H9 (cell line): ENCODE results near the gene TBCB. TPM values are rescaled to one million over a fixed set of nuclear protein-coding genes. Genes with fewer than 3 reads are reported as not detected.

Experiments
- DNase-seq: peaks from one replicate; pipeline ENCODE4 v3.0.0-alpha.2; 2017
- H2AFZ ChIP-seq: one replicate; pipeline ENCODE4 v1.6.1; 2013; ENCODE audit warnings: mild to moderate bottlenecking, low read length, control low read depth, moderate library complexity
- H2AK5ac ChIP-seq: 2 replicates; pipeline ENCODE4 v1.6.1; 2013; ENCODE audit warnings: low read length, control low read depth, mixed read lengths; ENCODE audit not compliant: insufficient read length
- H2BK120ac ChIP-seq: one replicate; pipeline ENCODE4 v1.6.1; 2013; ENCODE audit warnings: low read depth, mild to moderate bottlenecking, low read length, control low read depth, inconsistent platforms; ENCODE audit not compliant: poor library complexity, severe bottlenecking
- H2BK12ac ChIP-seq: 2 replicates; pipeline ENCODE4 v1.6.1; 2013; ENCODE audit warnings: low read length, control low read depth, mixed read lengths, low read depth; ENCODE audit not compliant: insufficient read length
- H2BK15ac ChIP-seq: 2 replicates; pipeline ENCODE4 v1.6.1; 2013; ENCODE audit warnings: low read depth, low read length, control low read depth
- H2BK20ac ChIP-seq: one replicate; pipeline ENCODE4 v1.6.1; 2013; ENCODE audit warnings: low read depth, mild to moderate bottlenecking, low read length, control low read depth, inconsistent platforms; ENCODE audit not compliant: poor library complexity, severe bottlenecking
- H2BK5ac ChIP-seq: 2 replicates; pipeline ENCODE4 v1.6.1; 2013; ENCODE audit warnings: low read length, control low read depth, mixed read lengths; ENCODE audit not compliant: insufficient read length
- H3K14ac ChIP-seq: 2 replicates; pipeline ENCODE4 v1.6.1; 2013; ENCODE audit warnings: low read length, control low read depth; ENCODE audit not compliant: insufficient read depth
- H3K18ac ChIP-seq: 2 replicates; pipeline ENCODE4 v1.6.1; 2013; ENCODE audit warnings: low read depth, mild to moderate bottlenecking, mixed read lengths, low read length, control low read depth; ENCODE audit not compliant: insufficient read length
- H3K23ac ChIP-seq: 2 replicates; pipeline ENCODE4 v1.6.1; 2013; ENCODE audit warnings: low read length, control low read depth, mixed read lengths, low read depth; ENCODE audit not compliant: insufficient read length
- H3K23me2 ChIP-seq: 2 replicates; pipeline ENCODE4 v1.6.1; 2013; ENCODE audit warnings: low read depth, mild to moderate bottlenecking, mixed read lengths, low read length, control low read depth; ENCODE audit not compliant: insufficient read length, poor library complexity, severe bottlenecking
- H3K27ac ChIP-seq: 2 replicates; pipeline ENCODE4 v1.5.1; 2013; ENCODE audit warnings: low read length, control low read depth, mixed read lengths, low read depth; ENCODE audit not compliant: insufficient read length
- H3K27me3 ChIP-seq: 2 replicates; pipeline ENCODE4 v1.6.1; 2013; ENCODE audit warnings: low read length, control low read depth, inconsistent platforms; ENCODE audit not compliant: insufficient read depth
- H3K4ac ChIP-seq: 2 replicates; pipeline ENCODE4 v1.6.1; 2013; ENCODE audit warnings: low read depth, mild to moderate bottlenecking, control low read depth, inconsistent platforms, low read length, moderate library complexity
- H3K4me1 ChIP-seq: 2 replicates; pipeline ENCODE4 v1.6.1; 2013; ENCODE audit warnings: low read length, control low read depth, inconsistent platforms; ENCODE audit not compliant: insufficient read depth
- H3K4me2 ChIP-seq: 2 replicates; pipeline ENCODE4 v1.6.1; 2013; ENCODE audit warnings: low read length, control low read depth, mixed read lengths; ENCODE audit not compliant: insufficient read length, insufficient read depth
- H3K56ac ChIP-seq: 2 replicates; pipeline ENCODE4 v1.6.1; 2013; ENCODE audit warnings: low read depth, mild to moderate bottlenecking, mixed read lengths, low read length, control low read depth; ENCODE audit not compliant: insufficient read length
- H3K79me1 ChIP-seq: 2 replicates; pipeline ENCODE4 v1.6.1; 2013; ENCODE audit warnings: low read depth, mild to moderate bottlenecking, moderate library complexity, low read length, control low read depth, inconsistent platforms; ENCODE audit not compliant: insufficient read depth, poor library complexity, severe bottlenecking
- H3K79me2 ChIP-seq: 2 replicates; pipeline ENCODE4 v1.6.1; 2013; ENCODE audit warnings: low read length, control low read depth, inconsistent platforms; ENCODE audit not compliant: insufficient read depth
- H3K9ac ChIP-seq: 2 replicates; pipeline ENCODE4 v1.6.1; 2013; ENCODE audit warnings: low read length, control low read depth, mixed read lengths; ENCODE audit not compliant: insufficient read length; ENCODE audit errors: extremely low read depth
- H3K9me3 ChIP-seq: one replicate; pipeline ENCODE4 v1.6.1; 2013; ENCODE audit warnings: low read depth, low read length, inconsistent platforms; ENCODE audit not compliant: control insufficient read depth
- H3T11ph ChIP-seq: one replicate; pipeline ENCODE4 v1.6.1; 2013; ENCODE audit warnings: mild to moderate bottlenecking, low read length, control low read depth, inconsistent platforms
- H4K20me1 ChIP-seq: one replicate; pipeline ENCODE4 v1.6.1; 2013; ENCODE audit not compliant: control insufficient read depth, insufficient read length, insufficient read depth
- H4K5ac ChIP-seq: 2 replicates; pipeline ENCODE4 v1.6.1; 2013; ENCODE audit warnings: low read depth, mild to moderate bottlenecking, mixed read lengths, low read length, control low read depth; ENCODE audit not compliant: insufficient read length
- H4K8ac ChIP-seq: replicated peaks from 2 replicates; pipeline ENCODE4 v1.6.1; 2013; ENCODE audit warnings: low read length, control low read depth, mixed read lengths, low read depth; ENCODE audit not compliant: insufficient read length
- H4K91ac ChIP-seq: 2 replicates; pipeline ENCODE4 v1.6.1; 2013; ENCODE audit warnings: low read depth, mild to moderate bottlenecking, moderate library complexity, mixed read lengths, low read length, control low read depth; ENCODE audit not compliant: insufficient read length
- H3K27ac Mint-ChIP-seq, 3 experiments: 2 replicates in 2 of 3; 3 replicates in 1 of 3; pipeline ENCODE4 v1.8.0; 2020 to 2021; ENCODE audit warnings: mixed read lengths in 3 of 3, mild to moderate bottlenecking in 1 of 3, moderate library complexity in 1 of 3
- H3K27me3 Mint-ChIP-seq: 2 replicates; pipeline ENCODE4 v1.8.0; 2021; ENCODE audit warnings: low read depth, mild to moderate bottlenecking, moderate library complexity, mixed read lengths
- H3K36me3 Mint-ChIP-seq, 3 experiments: 2 replicates in 2 of 3; 3 replicates in 1 of 3; pipeline ENCODE4 v1.8.0; 2020 to 2021; ENCODE audit warnings: low read depth in 3 of 3, mixed read lengths in 3 of 3; ENCODE audit not compliant: insufficient read depth in 1 of 3
- H3K4me1 Mint-ChIP-seq, 2 experiments: 2 replicates each; pipeline ENCODE4 v1.8.0; 2020; ENCODE audit warnings: mixed read lengths in 2 of 2
- H3K4me3 Mint-ChIP-seq, 2 experiments: 2 replicates in 1 of 2; 3 replicates in 1 of 2; pipeline ENCODE4 v1.8.0; 2020 to 2021; ENCODE audit warnings: mild to moderate bottlenecking in 2 of 2, mixed read lengths in 2 of 2, moderate library complexity in 1 of 2
- H3K9me3 Mint-ChIP-seq, 2 experiments: 2 replicates in 1 of 2; 3 replicates in 1 of 2; pipeline ENCODE4 v1.8.0; 2020; ENCODE audit warnings: mild to moderate bottlenecking in 2 of 2, mixed read lengths in 2 of 2, moderate library complexity in 1 of 2
- WGBS: extraction: QIAGEN DNeasy Blood & Tissue Kit; methylation state at CpG from one replicate; pipeline ENCODE4 v1.1.7; 2013; ENCODE audit warnings: missing lambda C conversion rate, low lambda C conversion rate, mixed read lengths; ENCODE audit not compliant: insufficient read length; ENCODE audit errors: extremely low coverage; 5-methylcytosine and 5-hydroxymethylcytosine counted together
- total RNA-seq: library from RNA; stranded (reverse); gene quantifications from 2 replicates; pipeline ENCODE4 v1.2.1, GENCODE V29; 2021
- TF ChIP-seq, protein P1 (sequence below): fragments of 200-600 bp; sonication (generic); conservative IDR thresholded peaks from 3 replicates; pipeline ENCODE4 v1.8.0; 2021; ENCODE audit warnings: antibody characterized with exemption, mild to moderate bottlenecking

The TBCB gene
- total RNA-seq, 1 experiment from 2014 or later, result 216 TPM

DNA sequence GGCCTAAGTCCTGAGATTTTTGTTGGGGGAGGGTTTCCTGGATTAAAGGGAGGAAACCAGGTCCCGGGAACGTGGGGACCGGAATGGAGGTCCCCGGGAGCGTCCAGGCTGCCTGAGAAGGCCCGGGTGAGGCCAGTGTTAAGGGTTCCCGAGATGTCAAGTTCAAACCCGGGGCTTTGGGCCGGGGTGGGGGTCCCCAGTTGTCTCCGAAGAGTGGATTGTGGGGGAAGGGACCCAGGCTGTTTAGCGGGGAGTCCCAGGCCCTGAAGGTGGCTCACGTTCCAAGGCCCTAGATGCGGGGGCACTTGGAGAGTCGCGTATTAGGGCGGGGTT, 36.7 kb downstream of the TBCB start:
- no peak overlapping the region for H3K9ac ChIP-seq
- no peak overlapping the region for H3K56ac ChIP-seq
- Mint-ChIP-seq H3K9me3 (no peaks in the 10 kb centered on the region), H3K4me1 (peaks cover 19% of the 10 kb centered on the region in 2 experiments), H3K27ac (no peak overlapping the region), H3K4me3 (no peak overlapping the region), H3K27me3 (no peaks in the 10 kb centered on the region), H3K36me3 (peaks cover 33 to 62% (median 55%) of the 10 kb centered on the region in 3 experiments; a peak in 6 of 7 replicates)
- no peaks in the 10 kb centered on the region for H3K79me2 ChIP-seq
- no peak overlapping the region for H4K5ac ChIP-seq
- no peak overlapping the region for H3K4me2 ChIP-seq
- no peak overlapping the region for H4K8ac ChIP-seq
- no peak overlapping the region for H3T11ph ChIP-seq
- no peaks in the 10 kb centered on the region for H3K23me2 ChIP-seq
- H2BK5ac ChIP-seq, result no peak overlapping the region
- H2AK5ac ChIP-seq, result no peak overlapping the region
- no CpG with 5 or more reads among the region's 16 CpGs for WGBS
- H2BK15ac ChIP-seq, result no peak overlapping the region
- no peaks in the 10 kb centered on the region for H3K4me1 ChIP-seq
- H2BK12ac ChIP-seq, result no peak overlapping the region
- no peak overlapping the region for H3K23ac ChIP-seq
- no peak for DNase-seq
- no peak overlapping the region for H3K27ac ChIP-seq
- no peak overlapping the region for H2BK120ac ChIP-seq
- H3K79me1 ChIP-seq, result no peaks in the 10 kb centered on the region
- H3K4ac ChIP-seq, result no peak overlapping the region
- no peak overlapping the region for H2BK20ac ChIP-seq
- TF ChIP-seq, protein P1, sequence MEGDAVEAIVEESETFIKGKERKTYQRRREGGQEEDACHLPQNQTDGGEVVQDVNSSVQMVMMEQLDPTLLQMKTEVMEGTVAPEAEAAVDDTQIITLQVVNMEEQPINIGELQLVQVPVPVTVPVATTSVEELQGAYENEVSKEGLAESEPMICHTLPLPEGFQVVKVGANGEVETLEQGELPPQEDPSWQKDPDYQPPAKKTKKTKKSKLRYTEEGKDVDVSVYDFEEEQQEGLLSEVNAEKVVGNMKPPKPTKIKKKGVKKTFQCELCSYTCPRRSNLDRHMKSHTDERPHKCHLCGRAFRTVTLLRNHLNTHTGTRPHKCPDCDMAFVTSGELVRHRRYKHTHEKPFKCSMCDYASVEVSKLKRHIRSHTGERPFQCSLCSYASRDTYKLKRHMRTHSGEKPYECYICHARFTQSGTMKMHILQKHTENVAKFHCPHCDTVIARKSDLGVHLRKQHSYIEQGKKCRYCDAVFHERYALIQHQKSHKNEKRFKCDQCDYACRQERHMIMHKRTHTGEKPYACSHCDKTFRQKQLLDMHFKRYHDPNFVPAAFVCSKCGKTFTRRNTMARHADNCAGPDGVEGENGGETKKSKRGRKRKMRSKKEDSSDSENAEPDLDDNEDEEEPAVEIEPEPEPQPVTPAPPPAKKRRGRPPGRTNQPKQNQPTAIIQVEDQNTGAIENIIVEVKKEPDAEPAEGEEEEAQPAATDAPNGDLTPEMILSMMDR, result no peak
- H3K18ac ChIP-seq, result no peak overlapping the region
- H3K14ac ChIP-seq, result no peak overlapping the region
- H2AFZ ChIP-seq, result no peak overlapping the region
- H4K91ac ChIP-seq, result no peak overlapping the region
- H3K9me3 ChIP-seq, result no peaks in the 10 kb centered on the region
- H3K27me3 ChIP-seq, result no peaks in the 10 kb centered on the region
- no peaks in the 10 kb centered on the region for H4K20me1 ChIP-seq
